Pancreas (tissue), 10 donors: ENCODE measurements around the gene HIVEP3. TPM values are rescaled to one million over a fixed set of nuclear protein-coding genes. Genes with fewer than 3 reads are reported as not detected.

Source experiments
- ATAC-seq, 4 donors: fragments of 200-7000 bp; cut with Tn5 transposase; one replicate each; pipeline versions ENCODE4 v1.8.0 to v1.9.1; 2020; ENCODE audit warnings: mild to moderate bottlenecking in 4 of 4, moderate library complexity in 4 of 4
- DNase-seq, 6 donors: peaks; one replicate each; pipeline ENCODE4 v3.0.0-alpha.2; 2020
- FAIRE-seq: peaks from 2 replicates; lab custom pipeline; 2012; peaks lifted over from hg19 to GRCh38; lab: Jason Lieb, UNC
- H3K27ac ChIP-seq, 4 donors: fragments of 200-600 bp; sonication (generic); 1 replicate in 3 of 4; 2 replicates in 1 of 4; pipeline versions ENCODE4 v1.5.0 to v1.8.0; 2020
- H3K27me3 ChIP-seq, 4 donors: fragments of 200-600 bp; one replicate each; pipeline ENCODE4 v1.8.0; 2021
- H3K36me3 ChIP-seq, 3 donors: fragments of 200-600 bp; sonication (generic) in 1 of 3; one replicate each; pipeline versions ENCODE4 v1.5.0 to v1.8.0; 2020 to 2021
- H3K4me1 ChIP-seq, 3 donors: fragments of 200-600 bp; one replicate each; pipeline ENCODE4 v1.8.0; 2021
- H3K4me3 ChIP-seq, 4 donors: fragments of 200-600 bp; sonication (generic) in 2 of 4; one replicate each; pipeline versions ENCODE4 v1.5.0 to v1.8.0; 2020 to 2021
- H3K9me3 ChIP-seq, 4 donors: fragments of 200-600 bp; one replicate each; pipeline ENCODE4 v1.8.0; 2021
- whole genome bisulfite sequencing, 2 donors: extraction: QIAGEN DNeasy Blood & Tissue Kit; methylation state at CpG; one replicate each; pipeline ENCODE4 v1.1.7; 2013; 5-methylcytosine and 5-hydroxymethylcytosine counted together
- intact Hi-C, 3 donors: fragments of 100-400 bp; cut with DNase I; formaldehyde crosslinking; loops; one replicate each; pipeline versions ENCODE4 v1.11.1 to v1.14.2; 2022
- polyA plus RNA-seq, 2 donors: library from polyadenylated mRNA; stranded (reverse); fragments of 200-250 nt; gene quantifications; one replicate each; pipeline ENCODE4 v1.2.3, GENCODE V29; 2013
- total RNA-seq, 6 donors: library from RNA; stranded (reverse); fragmentation: NEBNext Ultra II Directional in 4 of 6; extraction: Animal tissue kit (Norgen Biotek cat#: 25700) in 4 of 6; gene quantifications; one replicate each; pipeline versions ENCODE4 v1.2.1 to v1.2.4, GENCODE V29; 2021 to 2023
- TF ChIP-seq, protein P1 (sequence below), 4 donors: fragments of 200-600 bp; sonication (generic) in 3 of 4; IDR thresholded peaks; one replicate each; pipeline versions ENCODE4 v1.5.0 to v1.8.0; 2021; ENCODE audit warnings: antibody characterized with exemption in 4 of 4
- donor health status: healthy with polysubstance abuse.
- donor health status: DM: no; HTN: no; CAD: no; lungs with moderate emphysema.
- donor health status: DM: no; HTN: no; CAD: no.
- donor health status: control.
- donor health status: control.
- donor health status: Bipolar disorder and iron deficiency.
- donor health status: DM: yes; HTN: yes; CAD: no.
- donor health status: DM: no; HTN: no; CAD: no.
- donor health status: DM: no; HTN: no; CAD: no.
- donor health status: DM: yes; HTN: yes; CAD: no.

Gene HIVEP3
- total and polyA plus RNA-seq, 8 donors = 2.7 to 5.0 (median 3.1) TPM

DNA sequence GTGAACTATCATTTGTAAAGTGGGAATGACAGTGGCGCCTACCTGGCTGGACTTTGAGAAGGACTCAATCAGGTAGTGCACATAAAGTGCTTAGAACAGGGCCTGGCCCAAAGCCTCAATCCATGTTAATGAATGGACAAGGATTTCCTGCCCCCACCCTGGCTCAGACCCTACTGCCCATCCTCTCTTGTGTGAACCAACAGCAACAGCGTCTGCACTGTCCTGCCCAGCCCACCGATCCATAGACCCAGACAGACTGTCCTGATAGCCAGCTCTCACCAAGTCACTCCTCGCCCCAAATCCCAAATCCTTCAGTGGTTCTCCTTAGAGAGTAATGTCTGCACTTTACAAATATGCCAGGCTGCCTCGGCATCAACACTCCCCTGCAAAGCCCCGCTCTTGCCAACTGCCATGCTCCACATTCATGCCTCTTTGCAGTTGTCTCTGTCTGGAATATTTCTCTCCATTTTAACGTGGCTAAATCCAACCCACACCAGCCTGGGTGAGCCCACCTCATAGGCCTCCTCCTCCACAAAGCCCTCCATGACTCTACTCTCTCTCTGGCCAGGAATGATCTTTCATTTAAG lies 276.7 kb downstream of the HIVEP3 start:
- no peak for ATAC-seq
- 85% methylated on average over 7 of the region's 7 CpGs for WGBS, 2 donors

DNA sequence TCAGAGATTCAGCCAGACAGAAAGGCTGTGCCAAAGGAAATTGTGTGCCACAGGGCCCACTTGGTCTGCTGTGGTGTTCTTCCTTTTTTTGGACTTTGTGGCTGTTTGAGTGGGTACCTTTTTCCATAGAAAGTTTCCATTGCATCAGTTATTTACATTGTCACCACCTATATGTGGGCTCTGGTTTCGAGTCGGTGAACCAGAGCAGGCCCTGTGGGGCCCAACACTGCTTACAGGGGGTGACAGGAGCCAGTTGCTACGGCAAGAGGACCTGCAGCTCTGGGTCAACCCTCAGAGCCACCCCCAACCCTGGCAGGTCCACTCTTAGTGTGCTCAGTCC lies 277.3 kb downstream of the HIVEP3 start:
- WGBS, 2 donors = 90 to 93% methylated on average over 3 of the region's 3 CpGs
- Histone ChIP-seq H3K36me3 (no peaks in the 10 kb centered on the region), H3K9me3 (no peaks in the 10 kb centered on the region), H3K27ac (no peak overlapping the region), H3K27me3 (no peaks in the 10 kb centered on the region), H3K4me3 (no peak overlapping the region), H3K4me1 (no peaks in the 10 kb centered on the region)
- TF ChIP-seq, protein P1, sequence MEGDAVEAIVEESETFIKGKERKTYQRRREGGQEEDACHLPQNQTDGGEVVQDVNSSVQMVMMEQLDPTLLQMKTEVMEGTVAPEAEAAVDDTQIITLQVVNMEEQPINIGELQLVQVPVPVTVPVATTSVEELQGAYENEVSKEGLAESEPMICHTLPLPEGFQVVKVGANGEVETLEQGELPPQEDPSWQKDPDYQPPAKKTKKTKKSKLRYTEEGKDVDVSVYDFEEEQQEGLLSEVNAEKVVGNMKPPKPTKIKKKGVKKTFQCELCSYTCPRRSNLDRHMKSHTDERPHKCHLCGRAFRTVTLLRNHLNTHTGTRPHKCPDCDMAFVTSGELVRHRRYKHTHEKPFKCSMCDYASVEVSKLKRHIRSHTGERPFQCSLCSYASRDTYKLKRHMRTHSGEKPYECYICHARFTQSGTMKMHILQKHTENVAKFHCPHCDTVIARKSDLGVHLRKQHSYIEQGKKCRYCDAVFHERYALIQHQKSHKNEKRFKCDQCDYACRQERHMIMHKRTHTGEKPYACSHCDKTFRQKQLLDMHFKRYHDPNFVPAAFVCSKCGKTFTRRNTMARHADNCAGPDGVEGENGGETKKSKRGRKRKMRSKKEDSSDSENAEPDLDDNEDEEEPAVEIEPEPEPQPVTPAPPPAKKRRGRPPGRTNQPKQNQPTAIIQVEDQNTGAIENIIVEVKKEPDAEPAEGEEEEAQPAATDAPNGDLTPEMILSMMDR (IDR thresholded peaks at IDR 0.05) = no peak
- FAIRE-seq (no peak), ATAC-seq (no peak), DNase-seq (no peak)
- intact Hi-C loops = no loop called here

More for the DNA sequence above, 276.7 kb downstream of the HIVEP3 start:
- Histone ChIP-seq H3K9me3 (no peaks in the 10 kb centered on the region), H3K27me3 (no peaks in the 10 kb centered on the region), H3K4me3 (no peak overlapping the region), H3K36me3 (no peaks in the 10 kb centered on the region), H3K4me1 (no peaks in the 10 kb centered on the region), H3K27ac (no peak overlapping the region)
- TF ChIP-seq, protein P1 (IDR thresholded peaks at IDR 0.05) = no peak
- intact Hi-C loops = no loop called here
- DNase-seq (no peak), FAIRE-seq (no peak)

DNA sequence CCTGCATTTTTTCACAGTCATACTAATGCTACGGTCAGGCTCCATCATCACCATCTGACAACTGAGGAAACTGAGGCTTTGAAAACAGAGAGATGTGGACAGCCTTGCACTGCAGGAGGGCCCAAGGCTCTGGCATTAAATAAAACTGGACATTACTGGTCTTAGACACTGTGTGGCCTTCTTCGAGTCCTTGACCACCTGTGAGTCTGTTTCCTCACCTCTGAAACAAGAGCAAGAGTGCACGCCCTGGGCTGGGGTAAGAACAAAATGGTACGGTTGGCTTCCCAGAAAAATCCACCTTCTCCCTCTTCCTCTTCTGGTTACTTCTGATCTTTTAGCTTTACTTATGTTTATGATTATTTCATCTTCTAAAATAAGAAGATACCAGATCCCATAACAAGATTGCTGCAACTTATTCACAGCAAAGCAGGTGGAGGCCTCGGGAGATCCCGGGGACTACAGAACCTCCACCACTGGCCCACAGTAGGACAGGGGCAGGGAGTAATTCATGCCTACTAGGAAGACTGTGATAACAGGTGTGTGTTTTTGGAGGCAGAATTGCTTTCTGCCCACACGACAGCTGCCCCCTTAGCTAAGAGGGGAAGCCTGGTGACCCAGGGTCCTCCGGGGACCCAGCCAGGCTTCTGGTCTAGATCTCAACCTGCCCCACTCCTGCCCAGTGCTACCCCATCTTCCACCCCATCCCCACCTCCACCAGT lies 277.8 kb downstream of the HIVEP3 start:
- Histone ChIP-seq H3K27me3 (no peaks in the 10 kb centered on the region), H3K9me3 (no peaks in the 10 kb centered on the region), H3K36me3 (no peaks in the 10 kb centered on the region), H3K4me3 (no peak overlapping the region), H3K4me1 (no peaks in the 10 kb centered on the region), H3K27ac (no peak overlapping the region)
- DNase-seq (no peak), ATAC-seq (no peak), FAIRE-seq (no peak)
- intact Hi-C loops = no loop called here
- TF ChIP-seq, protein P1 (IDR thresholded peaks at IDR 0.05) = no peak
- 94 to 96% methylated on average over 8 of the region's 8 CpGs for WGBS, 2 donors

DNA sequence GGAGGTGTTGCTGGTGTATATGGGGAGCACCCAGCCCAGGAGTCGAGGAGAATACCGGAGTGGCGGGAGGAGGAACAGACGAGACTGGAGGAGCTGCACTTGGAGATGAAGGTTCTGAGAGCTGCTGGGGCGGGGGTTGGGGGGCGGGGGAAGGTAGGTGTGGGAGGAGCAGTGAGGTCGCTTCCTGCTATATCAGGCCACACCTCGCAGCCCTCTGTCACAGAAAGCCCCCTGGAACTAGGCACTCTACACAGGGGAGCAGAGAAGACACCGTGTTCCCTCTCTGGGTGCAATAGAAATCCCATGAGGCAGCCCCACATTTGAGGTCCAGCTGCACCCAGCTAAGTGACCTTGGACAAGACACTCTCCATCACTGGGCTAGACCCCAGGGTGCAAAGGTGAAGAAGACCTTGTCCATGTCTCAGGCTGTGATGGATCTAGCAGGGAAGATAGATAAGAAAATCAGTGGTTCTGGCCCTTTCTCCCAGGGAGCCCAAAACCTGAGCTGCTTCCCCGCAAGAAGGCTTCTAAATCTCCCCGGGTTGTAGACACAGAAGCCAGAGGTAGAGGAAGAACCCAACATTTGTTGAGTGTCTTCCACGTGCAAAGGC lies 278.5 kb downstream of the HIVEP3 start:
- intact Hi-C loops = no loop called here
- H3K36me3 ChIP-seq = no peaks in the 10 kb centered on the region
- DNase-seq (no peak), FAIRE-seq (no peak), ATAC-seq (no peak)
- no peaks in the 10 kb centered on the region for H3K4me1 ChIP-seq
- WGBS, 2 donors = 75 to 77% methylated on average over 11 to 12 of the region's 12 CpGs
- H3K4me3 ChIP-seq = no peak overlapping the region
- no peak overlapping the region for H3K27ac ChIP-seq
- TF ChIP-seq, protein P1 (IDR thresholded peaks at IDR 0.05) = no peak
- H3K27me3 ChIP-seq = no peaks in the 10 kb centered on the region
- no peaks in the 10 kb centered on the region for H3K9me3 ChIP-seq
